Urothelium cell line (cell line): Measurements from ENCODE around the gene ITCH.
"Not testable (repeated sequence)": the region's sequence is repeated elsewhere in the genome, so short reads cannot be mapped to it uniquely, and the experiment has no call there.

Source experiments
- DNase-seq: peaks from one replicate; pipeline ENCODE4 v3.0.0; 2011; ENCODE audit warnings: low spot score, mixed read lengths
- FAIRE-seq: peaks from 2 replicates; lab custom pipeline; 2011; peaks lifted over from hg19 to GRCh38; lab: Jason Lieb, UNC

The ITCH gene

GRCh38 chr20:34375977-34376430, 12.9 kb downstream of the ITCH start:
- FAIRE-seq, result no peak

GRCh38 chr20:34377072-34377847, 14.2 kb downstream of the ITCH start:
- DNase-seq (no peak), FAIRE-seq (no peak)

More at GRCh38 chr20:34375977-34376430, 12.9 kb downstream of the ITCH start:
- DNase-seq, result no peak

GRCh38 chr20:34382174-34382573, 19.1 kb downstream of the ITCH start:
- DNase-seq, result no peak
- no peak for FAIRE-seq

- not testable (repeated sequence) for FAIRE-seq, DNase-seq
Measured at GRCh38 chr20:34382877-34383455, 19.9 kb downstream of the ITCH start.

- FAIRE-seq (no peak), DNase-seq (no peak)
Measured at GRCh38 chr20:34385464-34385863, 22.4 kb downstream of the ITCH start.

GRCh38 chr20:34388000-34388399, 24.9 kb downstream of the ITCH start:
- no peak for DNase-seq
- FAIRE-seq, result no peak

- FAIRE-seq, result no peak
- DNase-seq, result no peak
Measured at GRCh38 chr20:34388678-34389077, 25.6 kb downstream of the ITCH start.

- DNase-seq, result no peak
- FAIRE-seq, result no peak
Measured at GRCh38 chr20:34389206-34389953, 26.3 kb downstream of the ITCH start.

GRCh38 chr20:34389954-34390555, 27.0 kb downstream of the ITCH start:
- DNase-seq, result no peak
- FAIRE-seq, result no peak

GRCh38 chr20:34396408-34396807, 33.3 kb downstream of the ITCH start:
- DNase-seq (no peak), FAIRE-seq (no peak)

- FAIRE-seq (no peak), DNase-seq (no peak)
Measured at GRCh38 chr20:34397096-34397495, 34.0 kb downstream of the ITCH start.

- not testable (repeated sequence) for DNase-seq, FAIRE-seq
Measured at GRCh38 chr20:34400776-34401175, 37.7 kb downstream of the ITCH start.

- no peak for FAIRE-seq
- DNase-seq, result no peak
Measured at GRCh38 chr20:34401741-34402455, 38.8 kb downstream of the ITCH start.

- no peak for DNase-seq
- FAIRE-seq, result no peak
Measured at GRCh38 chr20:34402461-34402860, 39.4 kb downstream of the ITCH start.

- DNase-seq, result no peak
- FAIRE-seq, result no peak
Measured at GRCh38 chr20:34403063-34403827, 40.2 kb downstream of the ITCH start.

- FAIRE-seq (no peak), DNase-seq (no peak)
Measured at GRCh38 chr20:34403908-34404307, 40.8 kb downstream of the ITCH start.

GRCh38 chr20:34404803-34405202, 41.7 kb downstream of the ITCH start:
- FAIRE-seq (no peak), DNase-seq (no peak)

GRCh38 chr20:34405247-34405651, 42.2 kb downstream of the ITCH start:
- DNase-seq, FAIRE-seq: not testable (repeated sequence)

- not testable (repeated sequence) for DNase-seq, FAIRE-seq
Measured at GRCh38 chr20:34405942-34406341, 42.9 kb downstream of the ITCH start.

GRCh38 chr20:34407962-34408474, 44.9 kb downstream of the ITCH start:
- DNase-seq (no peak), FAIRE-seq (no peak)
